DMS 273 (cell line): Measurements from ENCODE around the gene RMC1.

ENCODE experiments used
- DNase-seq: peaks from one replicate; lab custom pipeline; 2025; ENCODE audit not compliant: unreplicated experiment; lab: John Stamatoyannopoulos, UW

RMC1 gene

DNA sequence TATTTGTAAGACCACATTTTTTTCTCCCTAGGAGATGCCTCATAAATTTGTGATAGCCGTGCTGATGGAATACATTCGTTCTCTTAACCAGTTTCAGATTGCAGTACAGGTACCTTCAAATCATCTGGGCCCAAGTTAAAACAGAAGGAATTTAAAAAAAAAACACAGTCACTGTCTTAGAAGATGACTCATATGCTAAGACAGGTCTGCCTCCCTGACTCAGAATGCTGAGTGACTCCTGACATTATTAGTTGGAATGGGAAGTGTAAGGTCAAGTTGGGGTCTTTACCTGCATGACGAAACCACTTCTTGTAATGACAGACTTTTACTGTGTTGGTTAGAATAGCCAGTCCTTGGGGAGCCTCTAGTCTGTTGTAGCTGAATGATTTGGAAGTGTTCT, 26.3 kb downstream of the RMC1 start:
- no peak for DNase-seq

DNA sequence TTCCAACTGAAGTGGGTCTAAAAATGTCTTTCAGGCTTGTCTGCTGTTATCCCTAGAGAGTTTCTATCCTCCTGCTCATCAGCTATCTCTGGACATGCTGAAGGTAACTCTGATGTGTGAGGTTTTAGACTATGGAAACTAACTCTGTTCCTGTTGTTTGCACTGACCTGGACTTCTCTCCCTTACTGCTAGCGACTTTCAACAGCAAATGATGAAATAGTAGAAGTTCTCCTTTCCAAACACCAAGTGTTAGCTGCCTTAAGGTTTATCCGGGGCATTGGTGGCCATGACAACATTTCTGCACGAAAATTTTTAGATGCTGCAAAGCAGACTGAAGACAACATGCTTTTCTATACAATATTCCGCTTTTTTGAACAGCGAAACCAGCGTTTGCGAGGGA, 26.9 kb downstream of the RMC1 start:
- DNase-seq = no peak

DNA sequence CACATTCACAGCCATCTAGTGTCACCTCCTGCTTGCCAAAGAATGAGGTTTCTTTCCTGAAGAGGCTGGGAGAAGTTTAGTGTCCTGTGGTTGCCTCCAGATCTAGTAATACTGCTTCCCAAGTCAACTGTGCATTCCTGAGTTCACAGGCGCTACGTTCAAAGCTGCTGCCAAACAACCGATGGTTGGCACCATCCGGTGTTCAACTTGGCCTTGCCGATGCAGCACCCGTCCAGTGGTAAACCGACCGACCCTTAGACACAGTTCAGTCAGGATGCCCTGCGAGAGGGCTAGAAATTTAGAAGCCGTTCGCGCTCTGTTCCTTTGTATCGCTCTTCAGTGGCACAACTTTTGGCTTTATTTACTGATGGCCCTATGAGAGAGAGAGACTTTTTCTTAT, 28.6 kb downstream of the RMC1 start:
- DNase-seq = no peak

DNA sequence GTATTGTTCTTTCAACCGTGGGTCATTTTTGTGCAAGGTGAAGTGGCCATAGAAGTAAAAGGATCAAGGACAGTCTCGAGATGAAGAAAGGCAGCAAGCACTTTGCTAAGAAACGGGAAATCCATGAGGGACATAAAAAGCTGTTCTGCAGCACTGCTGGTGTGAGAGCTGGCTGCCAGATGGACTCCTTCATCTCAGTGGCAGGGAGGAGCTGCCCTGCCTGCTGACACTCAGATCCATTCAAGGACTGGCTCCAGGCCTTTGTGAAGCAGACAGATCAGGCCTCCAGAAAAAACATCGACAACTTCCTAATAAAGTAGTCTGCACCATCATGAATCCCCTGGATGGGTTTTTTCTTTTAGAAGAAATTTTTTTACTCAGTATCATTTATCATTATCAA, 29.5 kb downstream of the RMC1 start:
- no peak for DNase-seq

DNA sequence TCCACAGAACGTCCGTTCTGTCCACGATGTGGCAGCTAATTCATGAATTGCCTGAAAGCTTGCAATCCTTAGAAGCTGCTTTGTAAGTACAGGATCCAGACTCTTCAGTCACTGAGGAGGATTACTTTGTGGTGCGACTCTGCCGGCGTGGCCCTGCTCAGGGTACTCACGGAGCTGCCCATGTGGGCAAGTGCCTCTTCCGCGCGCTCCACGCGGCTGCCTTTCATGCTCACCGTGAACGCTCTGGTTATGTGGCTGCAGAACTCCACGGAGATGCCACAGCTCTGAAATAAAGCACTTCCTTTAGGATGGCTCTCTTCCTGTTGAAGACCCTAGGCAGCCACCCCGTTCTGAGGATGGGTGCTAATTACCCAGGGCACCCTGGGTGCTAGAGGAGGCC, 31.0 kb downstream of the RMC1 start:
- DNase-seq = no peak

DNA sequence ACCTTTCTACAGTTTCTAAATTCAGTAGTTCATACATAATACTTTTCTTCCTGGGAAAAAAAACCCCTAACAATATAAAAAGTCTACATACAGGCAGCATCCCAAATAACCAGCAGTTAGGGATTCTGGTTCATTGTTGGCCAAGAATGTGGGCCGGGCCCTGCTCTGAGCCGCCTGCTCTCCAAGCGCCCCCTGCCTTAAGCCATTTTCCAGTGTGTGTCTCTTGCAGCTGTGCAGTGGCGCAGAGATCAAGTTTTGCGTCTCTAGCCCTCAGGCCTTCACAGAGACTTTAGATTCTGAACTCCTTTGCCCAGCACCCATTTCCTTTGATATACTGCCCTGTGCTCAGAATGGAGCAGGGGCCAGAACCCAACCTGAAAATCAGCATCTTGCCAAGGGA, 32.9 kb downstream of the RMC1 start:
- DNase-seq = no peak

DNA sequence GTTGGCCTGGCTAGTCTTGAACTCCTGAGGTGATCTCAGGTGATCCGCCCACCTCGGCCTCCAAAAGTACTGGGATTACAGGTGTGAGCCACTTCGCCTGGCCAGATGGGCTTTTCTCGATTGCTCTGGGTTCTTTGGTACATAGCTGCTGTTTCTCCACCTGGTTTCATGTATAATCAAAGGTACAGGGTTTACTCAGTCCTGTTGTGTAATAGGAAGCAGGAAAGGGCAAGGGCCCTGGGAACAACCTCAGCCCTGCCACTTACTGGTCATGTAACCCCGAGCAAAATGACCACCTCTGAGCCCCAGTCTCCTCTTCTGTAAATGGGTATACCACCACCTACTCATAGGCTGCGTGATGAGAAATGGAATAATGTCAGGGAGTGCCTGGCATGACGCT, 34.0 kb downstream of the RMC1 start:
- DNase-seq = no peak

DNA sequence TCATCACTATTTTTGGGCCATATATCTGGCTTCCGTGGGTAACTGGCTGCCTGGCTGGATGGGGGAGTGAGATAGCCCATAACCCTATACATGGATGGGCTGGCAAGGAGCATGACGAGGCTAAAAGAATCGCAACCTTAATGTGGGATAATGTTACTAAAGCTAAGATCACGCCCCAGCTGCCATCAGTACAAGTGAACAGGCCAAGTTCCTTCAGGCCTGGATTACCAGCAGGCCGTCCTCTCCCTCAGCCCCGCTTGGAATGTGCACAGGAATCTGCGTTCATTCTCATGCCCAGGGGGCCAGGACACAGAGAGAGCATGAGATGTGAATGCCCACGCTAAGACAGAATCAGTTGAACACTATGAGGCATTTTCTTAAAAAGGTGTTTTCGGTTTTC, 34.7 kb downstream of the RMC1 start:
- no peak for DNase-seq

DNA sequence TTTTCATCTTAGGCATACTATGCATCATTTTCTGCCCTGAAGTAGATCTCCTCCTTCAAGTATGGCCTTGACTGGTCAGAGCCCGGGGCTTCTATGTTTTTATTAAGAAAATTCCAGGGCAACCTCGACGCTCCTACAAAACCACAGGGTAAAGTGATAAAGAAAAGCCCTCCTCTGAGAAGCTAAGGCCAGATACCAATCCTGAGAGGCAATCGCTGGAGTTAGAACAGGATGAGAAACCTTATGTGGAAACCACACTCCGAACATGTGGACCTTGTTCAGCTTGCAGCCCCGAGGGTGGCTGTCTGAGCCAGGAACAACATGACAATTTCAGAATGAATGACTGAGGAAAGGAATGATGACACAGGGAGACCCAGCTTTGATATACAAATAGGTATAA, 35.6 kb downstream of the RMC1 start:
- DNase-seq = no peak

DNA sequence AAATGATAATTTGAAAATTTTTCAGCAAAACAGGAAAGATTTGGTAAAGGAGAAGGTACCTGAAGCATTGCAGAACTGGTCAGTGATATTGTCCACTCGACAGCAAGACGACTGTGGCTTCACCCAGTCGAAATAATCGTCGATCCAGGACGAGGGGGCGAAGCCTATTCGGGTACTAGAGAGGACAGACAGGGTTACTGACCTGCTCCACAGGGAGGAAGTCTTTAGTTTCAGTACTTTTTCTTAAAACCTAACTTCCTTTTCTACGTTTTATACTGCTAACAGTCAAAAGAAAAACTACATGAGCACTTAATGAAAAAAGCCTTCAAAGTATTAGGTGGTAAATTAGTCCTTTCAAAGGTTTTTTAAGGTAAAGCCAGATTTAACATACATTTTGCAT, 36.0 kb downstream of the RMC1 start:
- no peak for DNase-seq

DNA sequence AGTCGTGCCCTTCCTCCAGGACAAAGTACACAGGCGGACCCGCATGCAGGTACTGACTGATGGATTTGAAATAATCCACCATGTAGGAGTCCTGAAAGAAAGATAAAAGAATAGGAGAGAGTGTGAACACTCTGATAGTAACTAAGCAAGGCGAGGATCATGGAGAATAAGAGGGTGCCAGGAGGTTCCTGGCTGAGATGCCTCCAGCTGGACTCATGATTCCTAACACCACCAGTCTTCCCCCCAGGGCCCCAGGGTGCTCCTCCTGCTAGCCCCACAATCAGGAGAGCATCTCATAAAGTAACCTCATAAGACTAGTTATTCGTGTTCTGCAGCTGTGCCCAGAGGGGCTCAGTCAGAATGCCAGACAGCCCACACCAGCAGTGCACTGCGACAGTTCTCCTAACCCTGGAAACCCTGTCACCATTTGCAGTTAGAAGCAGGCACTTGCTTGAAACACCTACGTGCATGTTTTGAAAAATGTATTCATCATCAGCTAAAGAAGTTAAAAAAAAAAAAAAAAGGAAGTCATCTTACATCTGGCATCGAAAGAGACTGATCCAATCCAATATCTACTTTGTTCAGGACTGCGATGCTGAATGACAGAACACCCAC, 36.7 kb downstream of the RMC1 start:
- no peak for DNase-seq

DNA sequence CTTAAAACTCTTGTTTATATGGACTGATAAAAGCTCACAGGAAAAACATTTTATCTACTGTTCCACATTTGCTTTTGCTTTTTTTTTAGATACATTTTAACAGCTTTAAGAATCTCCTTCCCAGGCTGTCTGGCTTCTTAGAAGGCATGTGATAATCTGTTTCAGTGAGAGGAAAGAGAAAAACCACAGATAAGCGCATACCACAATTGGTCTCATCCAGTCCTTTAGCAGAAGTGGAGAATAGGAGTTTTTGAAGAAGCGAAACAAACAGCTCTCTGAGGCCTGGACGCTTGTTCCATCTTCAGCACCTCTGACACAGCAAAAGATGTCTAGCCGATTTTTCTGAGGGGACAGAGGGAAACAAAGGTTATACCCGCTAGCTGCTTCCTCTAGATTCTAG, 37.6 kb downstream of the RMC1 start:
- no peak for DNase-seq

DNA sequence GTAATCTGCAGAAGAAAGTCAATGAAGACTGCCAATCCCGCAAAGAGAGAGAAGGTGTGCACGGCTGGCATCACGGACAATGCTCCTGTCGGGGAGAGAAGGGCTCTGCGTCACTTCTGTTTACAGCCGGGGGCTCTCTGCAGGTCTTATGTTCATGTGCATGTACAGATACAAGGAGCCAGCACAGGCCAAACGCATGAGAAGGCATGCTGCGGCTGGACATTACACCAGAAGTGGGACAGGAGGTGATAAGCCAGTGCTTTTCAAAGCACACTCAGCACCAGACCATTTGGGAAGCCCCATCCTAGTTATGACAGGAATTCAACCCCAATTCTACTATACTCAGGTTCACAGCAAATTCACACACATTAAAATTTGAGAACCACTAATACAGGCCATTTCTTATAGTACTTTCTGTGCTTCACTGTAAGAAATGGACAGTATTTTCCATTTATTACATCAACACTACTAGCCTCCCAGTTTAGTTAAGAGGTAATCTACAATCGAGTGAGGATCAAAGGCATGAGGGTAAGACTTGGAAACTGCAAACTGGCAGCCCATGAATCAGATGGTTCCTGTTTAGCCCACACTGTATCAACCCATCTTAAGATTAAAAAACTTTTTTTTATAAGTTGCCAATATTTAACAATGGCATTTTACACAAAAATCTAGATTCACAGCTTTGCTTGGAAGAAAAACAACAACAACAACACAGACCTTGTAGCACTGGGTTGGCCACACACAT, 38.2 kb downstream of the RMC1 start:
- DNase-seq = no peak

DNA sequence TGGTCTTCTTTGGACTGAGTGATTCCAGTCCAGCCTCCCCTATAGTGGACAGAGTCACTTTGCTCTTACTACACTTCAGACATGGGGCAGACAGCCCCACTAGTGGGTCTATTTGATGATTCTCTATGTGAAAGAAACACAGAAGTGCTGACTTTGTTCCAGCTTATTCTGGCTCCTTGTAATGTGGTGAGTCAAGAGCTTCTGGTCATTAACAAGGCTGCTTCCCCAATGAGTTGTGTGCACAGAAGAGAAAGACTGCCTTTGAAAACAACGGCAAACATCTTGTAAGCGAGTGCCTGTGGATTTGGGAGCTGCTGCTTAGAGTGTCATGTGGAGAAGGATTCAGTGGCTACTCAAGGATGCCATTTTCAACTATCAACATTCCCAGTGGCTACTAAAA, 39.1 kb downstream of the RMC1 start:
- no peak for DNase-seq

DNA sequence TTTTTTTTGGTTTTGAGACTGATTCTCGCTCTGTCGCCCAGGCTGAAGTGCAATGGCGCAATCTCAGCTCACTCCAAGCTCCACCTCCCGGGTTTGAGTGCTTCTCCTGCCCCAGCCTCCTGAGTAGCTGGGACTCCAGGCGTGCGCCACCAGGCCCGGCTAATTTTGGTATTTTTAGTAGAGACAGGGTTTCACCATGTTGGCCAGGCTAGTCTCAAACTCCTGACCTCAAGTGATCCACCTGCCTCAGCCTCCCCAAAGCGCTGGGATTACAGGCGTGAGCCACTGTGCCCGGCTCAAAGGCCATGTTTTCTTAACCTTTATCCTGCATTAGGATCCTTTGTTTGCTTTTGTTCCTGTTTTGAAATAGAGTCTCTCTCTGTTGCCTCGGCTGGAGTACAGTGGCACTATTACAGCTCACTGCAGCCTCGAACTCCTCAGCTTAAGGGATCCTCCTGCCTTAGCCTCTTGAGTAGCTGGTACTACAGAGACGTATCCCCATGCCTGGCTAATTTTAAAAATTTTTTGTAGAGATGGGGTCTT, 42.0 kb downstream of the RMC1 start:
- no peak for DNase-seq

DNA sequence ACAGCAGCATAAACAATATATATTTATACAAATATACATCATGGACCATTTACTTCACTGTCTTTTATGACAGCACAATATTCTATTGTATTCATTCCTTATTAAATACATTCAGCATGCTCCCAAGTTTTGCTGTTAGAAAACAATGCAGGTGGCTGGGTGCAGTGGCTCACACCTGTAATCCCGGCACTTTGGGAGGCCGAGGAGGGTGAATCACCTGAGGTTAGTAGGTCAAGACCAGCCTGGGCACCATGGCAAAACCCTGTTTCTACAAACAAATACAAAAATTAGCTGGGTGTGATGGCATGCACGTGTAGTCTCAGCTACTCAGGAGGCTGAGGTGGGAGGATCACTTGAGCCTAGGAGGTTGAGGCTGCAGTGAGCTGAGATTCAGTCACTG, 44.0 kb downstream of the RMC1 start:
- DNase-seq = no peak

DNA sequence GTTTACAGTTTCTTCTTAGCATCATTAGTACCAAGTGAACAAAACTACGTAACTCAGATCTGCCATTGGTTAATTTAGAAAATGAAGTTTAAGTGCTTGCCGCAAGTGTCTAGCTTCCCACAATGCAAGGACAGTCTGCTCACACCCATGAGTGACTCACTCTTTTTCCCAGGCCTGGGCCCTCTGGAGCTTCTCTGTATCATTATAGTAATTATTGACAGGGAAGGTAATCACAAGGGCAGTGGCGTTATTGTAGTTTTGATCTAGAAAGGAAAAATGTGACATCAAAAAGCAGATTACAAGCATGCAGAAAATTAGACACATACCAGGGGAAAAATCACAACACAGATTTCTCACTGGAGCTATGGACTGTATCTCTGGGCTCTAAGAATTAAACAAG, 44.5 kb downstream of the RMC1 start:
- no peak for DNase-seq

DNA sequence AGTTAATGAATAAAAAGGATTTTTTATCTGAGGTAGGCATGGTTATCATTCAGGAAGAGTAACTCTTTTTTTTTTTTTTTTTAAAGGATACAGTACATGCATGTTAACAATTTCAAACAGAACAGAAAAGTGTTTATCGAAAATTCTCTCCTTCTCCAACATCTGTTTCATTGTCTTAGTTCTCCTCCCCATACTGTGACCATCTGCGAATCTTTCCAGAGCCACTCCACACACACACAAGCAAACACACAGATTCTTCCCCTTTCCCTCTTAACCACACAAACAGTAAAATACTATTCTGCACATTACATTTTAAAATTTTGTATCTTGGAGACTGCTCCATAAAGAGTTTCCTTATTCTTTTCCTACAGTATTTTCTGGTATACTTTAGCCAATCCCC, 45.0 kb downstream of the RMC1 start:
- no peak for DNase-seq

DNA sequence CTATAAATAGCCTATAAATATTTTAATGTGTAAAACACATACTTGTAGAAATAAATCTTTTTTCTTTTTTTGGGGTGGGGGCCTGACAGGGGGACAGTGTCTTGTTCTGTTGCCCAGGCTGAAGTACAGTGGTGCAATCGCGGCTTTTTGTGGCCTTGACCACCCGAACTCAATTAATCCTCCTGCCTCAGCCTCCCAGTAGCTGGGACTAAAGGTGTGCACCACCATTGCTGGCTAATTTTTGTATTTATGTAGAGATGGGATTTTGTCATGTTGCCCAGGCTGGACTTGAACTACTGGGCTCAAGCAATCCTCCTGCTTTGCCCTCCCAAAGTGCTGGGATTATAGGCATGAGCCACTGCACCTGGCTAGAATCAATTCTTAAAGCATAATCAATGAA, 45.4 kb downstream of the RMC1 start:
- no peak for DNase-seq

DNA sequence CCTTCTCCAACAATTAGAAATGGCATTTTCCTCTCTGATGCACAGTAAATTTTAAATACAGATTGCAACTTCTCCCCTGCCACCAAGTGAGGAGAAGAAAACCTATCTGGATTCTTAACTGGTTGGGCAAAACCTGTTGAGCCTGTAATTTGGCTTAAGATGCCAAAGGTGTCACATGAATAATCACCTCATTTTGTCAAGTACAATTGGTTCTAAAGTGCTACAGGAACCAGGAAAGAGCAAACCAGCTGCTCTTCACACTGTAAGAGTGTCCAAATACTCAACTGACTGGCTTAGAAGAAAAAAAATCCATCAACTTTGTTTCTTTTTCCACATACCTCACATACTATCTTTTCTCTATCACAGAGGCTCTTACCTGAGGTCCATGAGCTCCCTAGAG, 47.6 kb downstream of the RMC1 start:
- no peak for DNase-seq

DNA sequence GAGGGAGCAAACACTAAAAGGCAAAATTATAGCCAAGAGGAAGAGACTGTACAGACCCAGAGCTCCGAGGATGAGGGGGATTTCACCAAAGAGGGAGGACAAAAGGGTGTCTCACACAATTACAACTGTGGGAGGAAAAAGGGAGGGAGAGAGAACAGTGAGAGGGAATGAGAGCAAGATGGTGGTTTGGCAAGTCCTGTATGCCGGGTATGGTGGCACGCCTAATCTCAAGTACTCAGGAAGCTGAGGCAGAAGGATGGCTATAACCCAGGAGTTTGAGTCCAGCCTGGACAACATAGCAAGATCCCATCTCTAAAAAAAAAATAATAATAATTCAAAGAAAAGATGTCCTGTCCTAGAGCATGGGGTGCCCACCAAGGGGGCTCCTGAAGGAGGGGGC, 48.7 kb downstream of the RMC1 start:
- DNase-seq = no peak

DNA sequence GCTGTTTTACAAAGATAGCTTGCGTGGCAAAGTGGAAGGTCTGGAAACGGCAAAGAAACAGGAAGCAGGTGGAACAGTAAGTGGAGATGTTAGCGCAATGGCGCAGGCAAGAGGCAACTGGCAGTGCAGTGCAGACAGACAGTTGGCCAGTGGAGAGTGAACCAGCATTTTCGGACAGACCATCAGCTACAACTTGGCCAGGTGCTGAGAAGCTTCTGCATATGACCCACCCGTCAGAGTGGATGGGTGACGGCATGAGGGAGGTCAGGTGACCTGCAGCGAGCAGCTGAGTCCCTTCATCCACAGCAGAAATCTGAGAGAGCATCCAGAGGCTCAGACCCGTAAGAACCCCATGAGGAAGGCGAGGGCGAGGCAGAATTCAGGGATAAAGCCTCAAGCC, 49.2 kb downstream of the RMC1 start:
- no peak for DNase-seq

DNA sequence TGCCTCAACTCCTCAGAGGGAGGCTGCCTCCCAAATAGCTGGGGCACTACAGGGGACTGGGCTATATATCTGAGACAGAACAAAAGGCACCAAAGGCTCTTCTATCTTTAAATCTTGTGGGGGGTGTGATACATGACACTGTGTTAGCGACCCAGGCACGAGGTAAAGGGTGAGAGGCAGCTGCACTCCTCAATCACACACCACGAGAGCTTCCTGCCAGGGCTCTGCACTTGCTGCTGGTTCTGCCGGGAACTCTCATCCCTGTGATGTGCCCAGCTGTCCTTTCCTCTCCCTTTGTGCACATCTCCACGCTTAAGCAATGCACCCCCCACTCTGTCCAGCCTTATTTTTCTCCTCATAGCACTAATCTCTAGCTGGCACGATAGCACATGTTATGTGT, 50.6 kb downstream of the RMC1 start:
- DNase-seq = no peak
